NCI-H748 (cell line): ENCODE results near the gene DCDC1.

Source experiments
- DNase-seq: peaks from one replicate; lab custom pipeline; 2025; ENCODE audit not compliant: unreplicated experiment; lab: John Stamatoyannopoulos, UW

The DCDC1 gene

DNA sequence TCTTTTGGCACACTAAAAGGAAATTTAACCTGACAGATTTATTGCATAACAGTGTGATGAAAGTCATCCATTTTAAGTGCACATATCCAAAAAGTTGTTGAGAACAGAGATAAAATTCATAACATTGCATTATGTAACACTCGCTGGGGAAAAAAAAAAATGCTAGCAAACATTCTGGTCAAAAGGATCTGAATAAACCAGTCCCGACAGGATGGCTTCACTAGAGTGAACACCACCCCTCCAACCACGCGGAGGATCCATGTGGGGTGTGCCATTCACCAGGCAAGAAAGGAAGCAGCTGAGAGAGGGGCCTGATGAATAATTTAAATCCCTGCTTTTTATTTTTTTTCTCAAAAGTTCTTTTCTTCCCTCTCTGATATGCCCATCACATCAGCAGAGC, 258.7 kb downstream of the DCDC1 start:
- no peak for DNase-seq

DNA sequence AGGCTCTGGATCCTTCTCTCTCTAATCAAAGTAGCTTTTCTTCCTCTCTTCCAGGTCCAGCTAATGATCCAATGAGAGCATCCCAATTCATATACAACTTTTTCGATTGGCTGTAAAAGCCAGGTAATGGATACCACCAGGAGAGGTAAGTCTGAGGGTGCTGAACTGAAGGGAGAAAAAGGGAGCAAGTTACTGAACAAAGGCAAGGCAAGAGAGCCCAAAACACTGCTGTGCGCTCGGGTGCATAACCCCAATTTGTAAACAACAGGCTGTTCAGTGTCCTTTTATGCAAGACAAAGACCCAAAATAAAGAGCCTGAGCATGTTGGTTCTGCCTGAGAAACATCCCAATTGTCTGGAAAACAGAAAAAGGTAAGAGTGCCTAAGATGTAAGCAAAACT, 260.1 kb downstream of the DCDC1 start:
- no peak for DNase-seq

DNA sequence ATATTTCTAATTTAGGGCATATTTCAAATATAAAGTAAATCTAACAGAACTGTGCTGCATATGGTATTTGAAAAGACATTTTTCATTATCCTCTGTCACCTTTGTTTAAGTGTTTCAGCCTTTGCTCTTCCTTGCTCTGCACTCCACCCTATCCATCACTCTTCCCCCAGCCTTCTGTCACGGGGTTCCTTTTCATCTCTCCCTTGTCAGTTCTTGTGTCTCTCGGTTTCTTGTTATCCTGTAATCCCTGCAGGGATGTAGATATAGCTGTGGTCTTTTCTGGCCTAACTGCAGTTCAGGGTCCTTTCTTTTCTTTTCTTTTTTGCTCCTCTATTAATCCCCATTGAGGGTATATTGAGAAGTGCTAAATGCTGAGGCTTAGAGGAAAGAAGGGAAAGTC, 261.9 kb downstream of the DCDC1 start:
- no peak for DNase-seq

DNA sequence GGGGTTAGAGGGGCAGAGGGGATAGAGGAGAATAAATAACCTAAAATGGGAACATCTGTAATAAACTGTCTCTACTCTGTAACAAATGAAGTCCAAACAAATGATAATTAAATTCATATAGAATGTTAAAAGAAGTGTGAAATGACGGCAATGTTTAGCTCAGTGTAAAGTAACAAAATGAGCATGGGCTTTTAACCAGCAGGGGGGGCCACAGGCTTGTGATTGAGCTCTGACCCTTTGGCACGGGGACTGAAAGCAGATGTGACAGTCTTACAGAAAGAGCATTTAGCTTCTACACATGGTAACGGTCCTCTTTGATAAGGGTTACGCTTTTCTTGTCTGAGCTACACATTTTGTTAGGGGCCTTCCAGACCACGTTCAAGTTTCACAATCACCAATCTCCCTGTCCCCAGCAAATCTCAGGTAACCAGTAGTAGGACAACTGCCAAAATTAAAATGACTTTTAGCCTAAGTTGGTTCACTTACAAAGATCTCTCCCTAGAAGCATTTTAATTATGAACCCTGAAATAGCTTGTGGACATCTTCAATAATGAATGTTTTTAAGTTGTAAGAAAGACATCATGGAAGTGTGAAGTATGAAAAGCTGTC, 262.5 kb downstream of the DCDC1 start:
- peak; percentile 65 for DNase-seq

DNA sequence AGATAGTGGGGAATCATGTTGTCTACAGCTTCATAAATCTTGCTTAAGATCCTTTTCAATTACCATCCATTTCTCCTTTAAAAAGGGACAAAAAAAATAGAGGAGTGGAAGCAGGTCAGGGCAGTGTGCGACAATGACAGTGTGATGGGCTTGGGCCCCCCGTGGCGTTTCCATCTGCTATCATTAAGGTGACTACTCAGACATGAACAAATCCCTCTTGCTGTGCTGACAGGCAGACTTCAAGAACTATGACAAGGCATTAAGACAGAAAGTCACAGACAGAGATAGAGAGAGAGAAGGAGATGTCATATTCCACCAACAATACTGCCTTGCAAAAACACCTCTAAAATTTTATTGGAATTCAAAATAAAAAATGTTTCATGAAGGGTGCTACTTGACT, 263.2 kb downstream of the DCDC1 start:
- peak; percentile 26 for DNase-seq

DNA sequence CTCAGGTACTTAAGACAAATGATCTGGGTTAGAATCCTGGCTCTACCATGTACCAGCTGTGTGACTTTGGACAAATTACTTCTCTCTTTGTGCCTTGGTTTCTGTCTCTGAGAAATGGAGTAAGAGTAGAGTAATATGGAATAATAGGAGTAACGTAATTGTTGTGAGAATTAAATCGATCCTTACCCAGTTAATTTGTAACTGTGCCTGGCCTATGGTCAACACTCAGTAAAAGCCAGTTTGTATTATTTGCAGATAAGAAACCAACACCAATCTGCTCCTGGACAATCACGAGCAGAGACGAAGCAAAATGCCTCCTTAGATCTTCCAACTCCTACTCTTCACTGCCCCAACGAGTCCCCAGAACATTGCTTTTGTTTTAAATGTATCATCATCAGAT, 266.7 kb downstream of the DCDC1 start:
- no peak for DNase-seq

DNA sequence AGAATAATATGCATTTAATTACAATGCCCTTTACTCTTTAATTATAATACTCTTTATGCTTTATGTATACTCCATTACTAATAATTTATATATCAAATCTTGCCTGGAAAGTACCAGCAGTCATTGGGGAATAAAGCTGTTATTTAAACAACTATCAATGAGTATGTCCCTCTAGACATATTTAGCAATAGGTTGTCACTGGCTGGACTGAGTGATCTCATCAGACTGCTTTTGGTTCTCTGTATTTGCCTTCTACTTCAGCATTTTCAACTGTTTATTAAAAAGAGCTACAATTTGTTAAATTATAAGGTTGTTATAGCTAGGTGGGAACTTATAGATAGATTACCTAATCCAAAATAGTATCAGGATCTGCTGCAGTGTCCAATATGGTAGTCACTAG, 267.2 kb downstream of the DCDC1 start:
- no peak for DNase-seq

DNA sequence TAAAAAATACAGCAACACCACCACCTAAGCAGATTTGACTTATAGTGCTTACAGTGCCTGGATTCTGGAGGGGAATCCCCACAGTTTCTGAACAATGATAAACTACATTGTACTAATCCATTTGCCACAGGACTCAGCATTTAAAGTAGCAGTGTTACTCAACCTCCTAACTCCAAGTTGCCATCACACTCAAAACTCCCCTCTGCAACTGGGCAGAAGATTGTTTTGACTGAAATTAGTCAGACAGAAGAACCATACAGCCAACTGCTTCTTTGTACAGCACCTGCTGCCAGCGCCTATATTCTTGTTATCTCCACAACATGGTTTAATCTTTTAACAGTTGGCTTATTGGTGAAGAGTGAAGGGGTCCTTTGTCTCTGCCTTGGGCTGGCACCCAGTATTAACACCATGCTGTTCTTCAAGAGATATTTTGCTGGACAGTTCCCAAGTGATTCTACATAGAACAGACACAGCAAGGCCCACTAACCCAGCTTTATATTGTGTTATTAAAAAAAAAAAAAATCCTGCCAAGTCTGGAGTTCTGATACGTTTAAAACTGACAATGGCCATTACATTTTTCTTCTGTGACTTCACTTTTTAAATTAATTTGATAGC, 273.2 kb downstream of the DCDC1 start:
- DNase-seq: no peak

DNA sequence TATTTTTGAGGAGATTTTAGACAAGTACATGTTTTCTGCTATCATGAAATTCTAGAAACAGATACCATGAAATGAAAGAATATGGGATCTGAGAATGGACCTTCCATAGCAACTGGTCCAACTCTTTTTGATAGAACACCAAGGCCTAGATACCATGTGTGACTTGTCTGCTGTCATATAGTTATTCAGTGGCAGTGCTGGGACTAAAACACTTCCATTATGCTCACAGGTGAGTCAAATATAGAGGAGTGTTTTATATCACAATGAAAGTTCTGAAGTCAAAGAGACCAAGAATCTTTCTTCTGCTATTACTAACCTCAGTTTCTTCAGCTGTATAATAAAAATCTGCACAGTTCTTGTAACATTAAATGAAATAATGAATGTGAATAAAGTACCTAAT, 276.9 kb downstream of the DCDC1 start:
- no peak for DNase-seq

DNA sequence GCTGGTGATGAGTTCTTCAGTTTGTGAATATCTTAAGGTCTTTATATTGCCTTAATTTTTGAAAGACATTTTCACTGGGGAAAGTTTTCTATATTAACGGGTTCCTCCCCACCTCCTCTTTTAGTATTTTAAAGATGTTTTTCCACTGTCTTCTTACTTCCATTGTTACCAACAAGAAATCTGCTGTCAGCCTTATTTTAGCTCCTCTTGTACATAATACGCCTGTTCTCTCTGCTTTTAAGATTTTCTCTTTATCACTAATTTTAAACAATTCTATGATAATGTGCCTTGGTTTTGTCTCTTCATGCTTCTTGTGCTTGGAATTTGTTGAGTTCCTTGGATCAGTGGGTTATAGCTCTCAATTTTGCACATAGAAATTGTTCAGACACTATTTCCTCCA, 280.4 kb downstream of the DCDC1 start:
- DNase-seq: no peak

DNA sequence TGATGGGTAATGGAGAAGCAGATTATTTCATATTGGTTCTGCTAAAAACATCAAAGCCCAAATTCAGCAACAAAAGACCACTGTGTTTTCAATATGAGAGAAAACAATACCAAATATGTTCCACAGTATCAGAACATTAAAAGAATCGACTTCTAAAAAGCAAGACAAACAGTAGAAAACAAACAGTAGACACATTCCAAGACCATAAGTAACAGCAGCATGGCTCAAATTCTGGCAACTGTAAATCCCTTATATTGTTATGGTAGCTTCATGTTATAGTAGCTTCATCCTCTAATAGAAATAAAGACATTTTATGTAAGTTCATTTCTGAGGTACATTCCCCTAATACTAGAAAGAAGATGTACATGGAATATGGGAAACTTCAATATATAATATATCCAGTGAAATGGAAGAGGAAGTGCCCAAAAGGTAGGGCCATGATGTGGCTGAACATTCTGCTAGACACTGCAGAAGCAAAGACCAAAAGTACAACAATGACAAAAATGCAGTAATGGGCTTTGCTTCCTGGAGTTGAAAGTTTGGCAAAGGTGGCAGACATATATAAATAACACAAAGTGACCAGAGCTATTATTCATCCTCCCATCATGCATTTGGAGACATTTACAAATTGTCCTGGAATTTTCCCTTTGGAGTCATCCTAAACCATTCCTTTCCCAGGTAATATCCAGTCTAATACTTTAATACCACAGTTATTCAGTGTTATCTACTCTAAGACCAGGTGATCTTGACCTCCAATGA, 299.9 kb downstream of the DCDC1 start:
- no peak for DNase-seq

DNA sequence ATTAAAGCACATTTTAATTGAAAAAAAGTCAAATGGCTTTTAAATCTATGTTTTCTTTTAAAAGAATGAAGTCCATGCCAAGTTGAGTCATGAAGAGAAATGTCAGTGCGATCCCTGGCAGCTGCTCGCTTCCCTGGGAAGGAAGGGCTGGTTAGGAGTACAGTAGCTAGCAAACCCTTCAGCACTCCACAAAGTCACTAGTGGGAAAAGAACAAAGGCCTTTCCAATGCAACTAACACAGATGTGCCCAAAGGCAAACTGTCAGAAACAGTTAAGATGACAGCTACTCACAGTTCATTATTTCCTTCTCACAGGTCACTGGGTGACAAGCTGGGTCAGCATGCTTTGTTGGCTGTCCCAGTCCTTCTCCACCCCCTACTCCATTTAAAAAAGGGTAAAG, 308.7 kb downstream of the DCDC1 start:
- DNase-seq: no peak

DNA sequence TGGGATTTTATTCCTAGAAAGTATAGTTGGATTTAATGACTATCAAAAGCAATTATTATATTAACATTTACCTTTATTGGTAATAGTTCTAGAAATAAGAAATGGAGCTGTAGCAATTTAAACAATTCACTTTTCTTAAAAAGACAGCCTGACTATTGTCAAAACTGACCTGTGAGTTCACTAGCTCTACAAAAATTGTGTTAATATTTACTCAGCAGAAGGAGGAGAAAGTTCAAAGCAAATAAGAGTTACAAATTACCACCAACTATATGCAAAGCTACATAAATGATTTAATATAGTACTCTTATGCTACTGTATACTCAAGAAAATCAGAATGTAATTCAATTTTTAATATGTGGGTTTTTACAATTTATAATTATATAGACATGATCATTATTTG, 310.0 kb downstream of the DCDC1 start:
- no peak for DNase-seq

DNA sequence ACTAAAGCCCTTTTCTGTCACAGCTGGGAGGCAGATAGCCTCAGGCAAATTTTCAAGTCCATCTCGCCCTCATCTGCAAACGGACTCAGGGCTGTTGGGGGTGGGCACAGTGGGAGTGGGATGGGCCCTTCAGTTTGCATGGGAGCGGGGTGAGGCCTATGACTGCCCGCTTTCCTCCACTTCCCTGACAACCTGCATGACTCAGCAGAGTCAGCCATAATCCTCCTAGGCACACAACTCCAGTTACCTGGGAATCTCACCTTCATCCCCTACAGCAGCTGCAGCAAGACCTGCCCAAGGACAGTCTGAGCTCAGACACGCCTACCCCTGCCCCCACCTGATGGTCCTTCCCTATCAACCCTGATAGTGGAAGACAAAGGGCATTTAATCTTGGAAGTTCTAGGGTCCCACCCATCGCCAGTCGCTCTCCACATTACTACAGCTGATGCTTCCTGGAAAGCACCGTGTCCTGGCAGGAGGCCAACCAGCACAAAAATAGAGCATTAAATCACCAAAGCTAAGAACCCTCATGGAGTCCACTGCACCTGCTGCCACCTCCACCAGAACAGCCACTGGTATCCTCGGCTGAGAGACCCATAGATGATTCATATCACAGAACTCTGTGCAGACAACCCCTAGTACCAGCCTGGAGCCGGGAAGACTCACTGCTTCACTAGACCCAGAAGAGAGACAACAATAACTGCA, 319.3 kb downstream of the DCDC1 start:
- DNase-seq: peak; percentile 82

DNA sequence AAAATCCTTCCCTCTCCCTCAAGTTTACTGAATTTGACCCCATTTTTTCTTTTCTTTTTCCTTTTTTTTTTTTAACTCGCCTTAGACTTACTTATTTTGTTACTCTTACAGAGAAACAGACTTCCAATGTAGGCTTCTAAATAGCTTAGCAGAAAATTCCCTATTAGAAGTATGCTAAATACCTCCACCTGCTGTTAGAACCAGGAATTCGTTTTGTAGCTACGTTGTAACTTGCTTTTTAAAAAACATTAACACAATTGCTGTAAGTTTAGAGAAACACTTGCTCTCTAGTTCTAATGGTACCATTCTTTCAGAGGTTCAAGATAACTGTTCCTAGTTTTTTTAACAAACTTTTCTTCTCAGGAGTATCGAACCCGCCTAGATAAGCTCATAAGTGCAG, 324.2 kb downstream of the DCDC1 start:
- peak; percentile 46 for DNase-seq

DNA sequence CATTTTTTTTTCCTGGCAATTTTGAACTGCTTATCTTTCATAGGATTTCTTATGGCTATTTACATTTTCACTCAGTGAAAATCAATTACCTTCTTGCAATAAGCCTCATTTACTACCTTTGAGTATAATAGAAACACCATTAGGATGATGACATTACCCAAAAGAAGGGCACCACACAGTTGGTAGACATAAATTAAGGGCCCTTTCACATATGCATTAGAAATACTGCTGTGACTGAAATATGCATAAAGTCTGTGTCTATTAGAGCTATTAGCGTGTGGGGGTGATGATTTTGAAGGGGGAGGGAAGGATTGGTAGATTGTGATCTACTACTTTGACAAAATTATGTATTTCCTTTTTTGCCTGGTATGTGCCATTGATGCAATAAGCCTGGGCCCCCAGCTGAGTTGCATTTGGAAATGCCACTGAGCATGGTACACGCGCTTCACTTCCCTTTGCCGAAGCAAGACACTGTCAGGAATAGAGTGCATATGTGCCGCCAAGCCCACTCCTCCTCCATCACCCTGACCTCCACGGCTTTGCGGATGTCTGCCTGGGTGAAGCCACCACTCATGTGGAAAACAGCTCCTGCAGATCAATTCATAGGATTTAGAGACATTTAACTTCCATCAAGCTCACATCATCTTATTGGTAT, 339.3 kb downstream of the DCDC1 start:
- DNase-seq: peak; percentile 43

DNA sequence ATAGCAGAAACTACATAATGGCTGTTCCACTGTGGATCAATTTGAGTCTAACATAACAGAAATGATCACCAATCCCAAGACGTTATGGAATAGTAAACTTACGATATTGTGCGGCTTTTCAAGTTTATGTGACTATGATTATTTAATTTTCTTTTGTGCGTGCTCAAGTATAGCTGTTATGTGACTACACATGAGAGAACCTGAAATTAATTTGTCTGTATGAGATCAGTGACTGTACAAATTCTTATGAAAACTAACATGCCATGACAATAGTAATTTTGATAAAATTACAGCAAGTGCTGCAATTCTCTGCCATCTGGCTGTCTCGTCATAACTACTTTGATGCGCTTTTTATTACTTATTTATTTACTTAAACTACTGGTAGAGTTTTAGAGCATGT, 343.2 kb downstream of the DCDC1 start:
- DNase-seq: no peak

DNA sequence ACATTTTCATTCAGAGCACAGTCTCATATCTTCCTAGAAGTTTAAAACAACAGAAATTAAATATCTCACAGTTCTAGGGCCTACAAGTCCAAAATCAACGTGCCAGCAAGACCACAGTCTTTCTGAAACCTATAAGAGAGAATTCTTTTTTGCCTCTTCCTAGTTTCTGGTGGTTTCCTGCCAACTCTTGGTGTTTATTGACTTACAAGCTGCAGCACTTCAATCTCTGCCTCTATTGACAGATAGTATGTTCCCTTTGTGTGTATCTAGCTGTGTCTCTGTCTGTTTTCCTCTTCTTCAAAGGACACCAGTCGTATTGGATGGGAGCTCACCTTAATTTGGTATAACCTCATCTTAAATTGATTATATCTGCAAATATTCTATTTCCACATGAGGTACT, 347.5 kb downstream of the DCDC1 start:
- peak; percentile 48 for DNase-seq

DNA sequence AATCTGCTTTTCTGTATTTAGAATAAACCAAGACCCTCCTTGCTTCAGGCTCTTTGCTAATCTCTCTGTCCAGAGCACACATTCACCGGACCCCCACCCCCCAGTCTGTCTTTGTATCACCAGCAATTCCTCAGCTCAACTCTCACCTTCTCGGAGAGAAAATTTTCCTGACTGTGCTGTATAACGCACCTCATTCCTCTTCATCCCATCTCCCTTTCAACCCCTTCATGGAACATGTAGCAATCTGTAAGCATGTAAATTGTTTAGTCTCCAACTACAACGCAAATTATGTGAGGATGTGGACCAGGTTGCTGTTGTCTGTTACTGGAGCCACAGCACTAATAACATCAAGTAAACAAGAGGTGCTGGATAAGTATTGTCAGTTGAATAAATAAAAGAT, 349.8 kb downstream of the DCDC1 start:
- no peak for DNase-seq

DNA sequence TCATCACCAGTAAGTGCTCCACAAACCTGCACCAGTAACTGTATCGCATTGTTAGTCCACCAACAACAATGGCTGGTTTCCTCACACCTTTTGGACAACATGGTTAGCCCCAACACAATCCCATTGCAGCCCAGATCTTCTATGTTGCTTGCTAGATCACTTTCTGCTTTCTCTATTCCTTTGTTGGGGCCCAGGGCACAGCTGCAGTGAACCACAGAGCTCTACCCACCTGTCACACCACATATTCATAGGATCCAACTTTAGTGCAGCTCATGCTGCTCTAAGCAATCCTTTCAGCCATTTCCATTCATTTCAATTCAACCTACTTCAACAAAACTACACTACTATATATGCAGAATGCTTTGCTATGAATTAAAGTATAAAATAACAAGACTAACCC, 364.3 kb downstream of the DCDC1 start:
- DNase-seq: no peak

DNA sequence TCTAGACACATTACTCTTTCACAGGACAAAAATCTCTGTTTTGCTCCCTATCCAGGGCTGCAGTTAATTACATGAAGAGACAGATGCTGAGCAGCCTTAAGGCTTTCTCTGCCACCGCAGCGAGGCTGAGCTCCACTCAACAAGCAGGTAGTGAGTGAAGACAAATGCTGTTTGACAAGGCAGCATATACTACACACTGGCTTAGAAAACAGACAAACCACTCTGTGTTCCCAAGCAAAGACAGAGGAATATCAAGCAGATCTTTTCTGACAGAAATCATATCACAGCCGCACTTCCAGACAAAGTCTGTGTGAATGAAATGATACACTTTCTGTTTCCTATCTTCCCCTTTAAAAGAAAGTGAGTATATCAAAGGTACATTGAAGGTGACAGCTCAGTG, 368.1 kb downstream of the DCDC1 start:
- no peak for DNase-seq
